Measurements from ENCODE around the gene FSTL4.

- TF ChIP-seq CTCF (IDR thresholded peaks at IDR 0.05) (no peak), POLR2A (IDR thresholded peaks at IDR 0.05) (no peak)
Measured at GRCh38 chr5:133316346-133317343, 295.7 kb downstream of the FSTL4 start.
